Psoas muscle (tissue), 8 donors: Measurements from ENCODE around the gene TMEFF2. TPM values are rescaled to one million over a fixed set of nuclear protein-coding genes. Genes with fewer than 3 reads are reported as not detected.

Experiments
- ATAC-seq, 4 donors: fragments of 200-7000 bp; cut with Tn5 transposase; one replicate each; pipeline ENCODE4 v1.9.1; 2020; ENCODE audit warnings: moderate library complexity in 3 of 4, mild to moderate bottlenecking in 2 of 4
- DNase-seq, 2 donors: peaks; one replicate each; pipeline ENCODE4 v3.0.0-alpha.2; 2020
- H3K27ac ChIP-seq: fragments of 200-600 bp; one replicate; pipeline ENCODE4 v1.8.0; 2022
- H3K27me3 ChIP-seq, 3 donors: fragments of 200-600 bp in 1 of 3; one replicate each; pipeline versions ENCODE4 v1.6.1 to v1.8.0; 2013 to 2022; ENCODE audit warnings: low read length in 2 of 3, mild to moderate bottlenecking in 2 of 3, moderate library complexity in 1 of 3; ENCODE audit not compliant: insufficient read depth in 3 of 3
- H3K36me3 ChIP-seq, 2 donors: fragments of 200-600 bp in 1 of 2; one replicate each; pipeline versions ENCODE4 v1.6.1 to v1.8.0; 2013 to 2022; ENCODE audit warnings: low read depth in 1 of 2, mild to moderate bottlenecking in 1 of 2, moderate library complexity in 1 of 2; ENCODE audit not compliant: insufficient read depth in 1 of 2
- H3K4me1 ChIP-seq: fragments of 200-600 bp; one replicate; pipeline ENCODE4 v1.8.0; 2022
- H3K4me3 ChIP-seq: fragments of 200-600 bp; one replicate; pipeline ENCODE4 v1.8.0; 2022; ENCODE audit warnings: mild to moderate bottlenecking
- H3K9me3 ChIP-seq: fragments of 200-600 bp; one replicate; pipeline ENCODE4 v1.8.0; 2022
- CTCF ChIP-seq: fragments of 200-600 bp; IDR thresholded peaks from one replicate; pipeline ENCODE4 v1.8.0; 2022; ENCODE audit warnings: antibody characterized with exemption
- WGBS, 3 donors: extraction: QIAGEN DNeasy Blood & Tissue Kit; methylation state at CpG; one replicate each; pipeline versions ENCODE4 v1.1.6 to v1.1.7; 2013; 5-methylcytosine and 5-hydroxymethylcytosine counted together
- intact Hi-C, 2 donors: fragments of 100-400 bp; cut with DNase I; formaldehyde crosslinking; loops; one replicate each; pipeline versions ENCODE4 v1.11.0 to v1.14.2; 2022
- polyA plus RNA-seq, 3 donors: library from polyadenylated mRNA; stranded (reverse); fragments of 200-250 nt; gene quantifications; one replicate each; pipeline ENCODE4 v1.2.3, GENCODE V29; 2013
- total RNA-seq, 4 donors: library from RNA; stranded (reverse); fragmentation: NEBNext Ultra II Directional in 2 of 4; extraction: Animal tissue kit (Norgen Biotek cat#: 25700) in 2 of 4; gene quantifications; one replicate each; pipeline versions ENCODE4 v1.2.1 to v1.2.4, GENCODE V29; 2021 to 2023
- donor health status: healthy with polysubstance abuse.
- donor health status: DM: no; HTN: no; CAD: no; lungs with moderate emphysema.
- donor health status: Bipolar disorder and iron deficiency.
- donor health status: healthy.
- donor health status: DM: yes; HTN: yes; CAD: no.
- donor health status: DM: no; HTN: no; CAD: no.
- donor health status: DM: no; HTN: no; CAD: no.
- donor health status: DM: yes; HTN: yes; CAD: no.

TMEFF2 gene
- total and polyA plus RNA-seq, 7 donors: 0.07 to 0.47 (median 0.16) TPM; not detected in 4

GRCh38 chr2:192159208-192159607 lies 35.5 kb downstream of the TMEFF2 start:
- Histone ChIP-seq H3K36me3 (no peaks in the 10 kb centered on the region), H3K4me3 (no peak overlapping the region), H3K27ac (no peak overlapping the region), H3K27me3 (no peaks in the 10 kb centered on the region), H3K9me3 (no peaks in the 10 kb centered on the region), H3K4me1 (peaks cover 4% of the 10 kb centered on the region)
- intact Hi-C loops: no loop called here
- DNase-seq: no peak
- no peak for TF ChIP-seq CTCF
- ATAC-seq: no peak
- 95 to 98% (median 98%) methylated on average over 2 of the region's 2 CpGs for WGBS, 3 donors

- intact Hi-C loops: no loop called here
- WGBS, 3 donors: 58 to 75% (median 62%) methylated on average over 4 of the region's 4 CpGs
Observed at GRCh38 chr2:192157776-192158175, 37.0 kb downstream of the TMEFF2 start.

GRCh38 chr2:192155511-192156118 lies 39.1 kb downstream of the TMEFF2 start:
- Histone ChIP-seq H3K27me3 (no peaks in the 10 kb centered on the region), H3K4me1 (no peaks in the 10 kb centered on the region), H3K4me3 (no peak overlapping the region), H3K27ac (no peak overlapping the region), H3K36me3 (no peaks in the 10 kb centered on the region), H3K9me3 (no peaks in the 10 kb centered on the region)
- TF ChIP-seq CTCF: no peak
- intact Hi-C loops: no loop called here
- 15 to 32% (median 17%) methylated on average over 1 of the region's 1 CpG for WGBS, 3 donors
- ATAC-seq: no peak
- DNase-seq: no peak

More at GRCh38 chr2:192157776-192158175, 37.0 kb downstream of the TMEFF2 start:
- DNase-seq (no peak), ATAC-seq (no peak)
- Histone ChIP-seq H3K36me3 (no peaks in the 10 kb centered on the region), H3K4me1 (peaks cover 4% of the 10 kb centered on the region), H3K4me3 (no peak overlapping the region), H3K27me3 (no peaks in the 10 kb centered on the region), H3K27ac (no peak overlapping the region), H3K9me3 (no peaks in the 10 kb centered on the region)
- no peak for TF ChIP-seq CTCF

GRCh38 chr2:192153561-192153960 lies 41.2 kb downstream of the TMEFF2 start:
- ATAC-seq: no peak
- intact Hi-C loops: no loop called here
- no peak for TF ChIP-seq CTCF
- Histone ChIP-seq H3K4me3 (no peak overlapping the region), H3K4me1 (no peaks in the 10 kb centered on the region), H3K27me3 (no peaks in the 10 kb centered on the region), H3K27ac (no peak overlapping the region), H3K36me3 (no peaks in the 10 kb centered on the region), H3K9me3 (no peaks in the 10 kb centered on the region)
- WGBS, 3 donors: 76 to 88% (median 80%) methylated on average over 4 of the region's 4 CpGs
- DNase-seq: no peak

GRCh38 chr2:192151853-192152252 lies 42.9 kb downstream of the TMEFF2 start:
- 16 to 33% (median 24%) methylated on average over 1 of the region's 1 CpG for WGBS, 3 donors

More at GRCh38 chr2:192151853-192152252, 42.9 kb downstream of the TMEFF2 start:
- TF ChIP-seq CTCF: no peak
- Histone ChIP-seq H3K4me3 (no peak overlapping the region), H3K27me3 (no peaks in the 10 kb centered on the region), H3K27ac (no peak overlapping the region), H3K4me1 (no peaks in the 10 kb centered on the region), H3K9me3 (no peaks in the 10 kb centered on the region), H3K36me3 (no peaks in the 10 kb centered on the region)
- no peak for ATAC-seq
- no peak for DNase-seq
- intact Hi-C loops: no loop called here
